HCT116 (cell line): ENCODE data around the gene GPX7. TPM values are rescaled to one million over a fixed set of nuclear protein-coding genes. Genes with fewer than 3 reads are reported as not detected.

ENCODE experiments used
- ATAC-seq: fragments of 200-7000 bp; cut with Tn5 transposase; 2 replicates; pipeline ENCODE4 v1.9.1; 2020; ENCODE audit warnings: mild to moderate bottlenecking, moderate library complexity
- BruUV-seq: library from RNA; stranded (reverse); fragments of 400-500 nt; replicated peaks from 2 replicates; lab custom pipeline; 2021; lab: Mats Ljungman, UMichigan
- CTCF ChIA-PET: fragments of 300-600 bp; sonication (Branson Sonifier 250); formaldehyde crosslinking; loops from one replicate; lab custom pipeline; 2021; ENCODE audit warnings: antibody characterized with exemption; lab: Charles Lee
- POLR2A ChIA-PET: fragments of 300-600, 350-600 bp; sonication (Branson Sonifier 250); formaldehyde crosslinking; loops from one replicate; lab custom pipeline; 2021; ENCODE audit warnings: antibody characterized with exemption; lab: Charles Lee
- RAD21 ChIA-PET, 2 experiments: fragments of 300-600 bp; sonication (Branson Sonifier 250); formaldehyde crosslinking; loops; one replicate each; lab custom pipeline; 2023; ENCODE audit warnings: low total read pairs in 2 of 2; ENCODE audit not compliant: uncharacterized antibody in 2 of 2, unreplicated experiment in 2 of 2, low non-redundant PET in 1 of 2; lab: Charles Lee
- DNase-seq: peaks from one replicate; pipeline ENCODE4 v3.0.0-alpha.2; 2010; ENCODE audit warnings: low read depth, low spot score
- H2AFZ ChIP-seq: fragments of 200-600 bp; shearing (Covaris generic), sonication (generic); 2 replicates; pipeline ENCODE4 v1.6.1; 2017; ENCODE audit warnings: low read depth, mixed run types, mixed read lengths, antibody characterized with exemption, low read length; ENCODE audit not compliant: poor library complexity, severe bottlenecking
- H3K27ac ChIP-seq: 2 replicates; pipeline ENCODE4 v1.5.1; 2012; ENCODE audit warnings: low read depth, low read length
- H3K27me3 ChIP-seq: fragments of 200-600 bp; sonication (generic); 2 replicates; pipeline ENCODE4 v1.6.1; 2016; ENCODE audit warnings: mixed run types, low read length, mixed read lengths; ENCODE audit not compliant: insufficient read depth
- H3K36me3 ChIP-seq, 2 experiments: fragments of 200-500 bp in 1 of 2; fragments of 200-600 bp in 1 of 2; sonication (Bioruptor generic) in 1 of 2; sonication (generic) in 1 of 2; 2 replicates each; pipeline versions ENCODE4 v1.5.1 to v1.6.1; 2014 to 2016; ENCODE audit warnings: low read length in 2 of 2, inconsistent platforms in 1 of 2, mixed read lengths in 1 of 2, mixed run types in 1 of 2; ENCODE audit not compliant: insufficient read depth in 2 of 2, control insufficient read depth in 1 of 2
- H3K4me1 ChIP-seq, 2 experiments: fragments of 200-600 bp in 1 of 2; sonication (generic) in 1 of 2; 2 replicates each; pipeline versions ENCODE4 v1.5.1 to v1.6.1; 2012 to 2017; ENCODE audit warnings: low read length in 2 of 2, inconsistent platforms in 1 of 2, mild to moderate bottlenecking in 1 of 2, mixed read lengths in 1 of 2, mixed run types in 1 of 2, moderate library complexity in 1 of 2; ENCODE audit not compliant: insufficient read depth in 2 of 2, control insufficient read depth in 1 of 2
- H3K4me2 ChIP-seq: fragments of 200-600 bp; sonication (generic); 2 replicates; pipeline ENCODE4 v1.6.1; 2017; ENCODE audit warnings: mixed run types, low read length, mixed read lengths
- H3K4me3 ChIP-seq, 2 experiments: fragments of 200-600 bp in 1 of 2; sonication (generic) in 1 of 2; replicated peaks in 1 of 2; 2 replicates each; pipeline ENCODE4 v1.5.1; 2011 to 2016; ENCODE audit warnings: low read length in 2 of 2, control low read depth in 1 of 2, low read depth in 1 of 2, mild to moderate bottlenecking in 1 of 2, mixed read lengths in 1 of 2, mixed run types in 1 of 2
- H3K79me2 ChIP-seq: fragments of 200-600 bp; sonication (generic); 2 replicates; pipeline ENCODE4 v1.6.1; 2017; ENCODE audit warnings: mild to moderate bottlenecking, mixed run types, low read length, moderate library complexity, mixed read lengths; ENCODE audit not compliant: insufficient read depth
- H3K9ac ChIP-seq: fragments of 200-600 bp; sonication (generic); 2 replicates; pipeline ENCODE4 v1.6.1; 2016; ENCODE audit warnings: low read length, mixed read lengths
- H3K9me2 ChIP-seq: fragments of 200-600 bp; sonication (generic), shearing (Covaris generic); 2 replicates; pipeline ENCODE4 v1.6.1; 2017; ENCODE audit warnings: mixed run types, mild to moderate bottlenecking, moderate library complexity; ENCODE audit not compliant: insufficient read depth
- H3K9me3 ChIP-seq, 2 experiments: fragments of 200-500 bp in 1 of 2; fragments of 200-600 bp in 1 of 2; sonication (Bioruptor generic) in 1 of 2; sonication (generic) in 1 of 2; 2 replicates each; pipeline ENCODE4 v1.6.1; 2014 to 2017; ENCODE audit warnings: low read length in 2 of 2, mixed read lengths in 2 of 2, inconsistent platforms in 1 of 2, low read depth in 1 of 2, mild to moderate bottlenecking in 1 of 2, mixed run types in 1 of 2, moderate library complexity in 1 of 2; ENCODE audit not compliant: control insufficient read depth in 1 of 2, insufficient read depth in 1 of 2
- H4K20me1 ChIP-seq: fragments of 200-600 bp; sonication (generic), shearing (Covaris generic); 2 replicates; pipeline ENCODE4 v1.6.1; 2017; ENCODE audit warnings: mixed run types, mild to moderate bottlenecking, moderate library complexity; ENCODE audit not compliant: insufficient read depth
- CBX3 ChIP-seq: IDR thresholded peaks from 2 replicates; pipeline ENCODE4 v1.6.1; 2012; ENCODE audit warnings: low read depth
- CEBPB ChIP-seq: IDR thresholded peaks from 2 replicates; pipeline ENCODE4 v1.6.1; 2012; ENCODE audit warnings: low read depth
- ELF1 ChIP-seq: IDR thresholded peaks from 2 replicates; pipeline ENCODE4 v1.6.1; 2012; ENCODE audit warnings: low read depth, borderline replicate concordance
- EZH2 ChIP-seq: fragments of 200-600 bp; sonication (generic); IDR thresholded peaks from 2 replicates; pipeline ENCODE4 v1.6.1; 2017; ENCODE audit warnings: antibody characterized with exemption, mixed run types
- EZH2phosphoT487 ChIP-seq: fragments of 200-600 bp; IDR thresholded peaks from 2 replicates; pipeline ENCODE4 v1.6.1; 2018; ENCODE audit warnings: antibody characterized with exemption, borderline replicate concordance
- RAD21 ChIP-seq: IDR thresholded peaks from 2 replicates; pipeline ENCODE4 v1.6.1; 2012; ENCODE audit warnings: low read depth, mild to moderate bottlenecking
- YY1 ChIP-seq: IDR thresholded peaks from 2 replicates; pipeline ENCODE4 v1.6.1; 2011; ENCODE audit warnings: low read length, low read depth, moderate library complexity, mild to moderate bottlenecking; ENCODE audit not compliant: insufficient replicate concordance; ENCODE audit errors: extremely low read depth
- ZNF274 ChIP-seq: fragments of 200-500 bp; sonication (Bioruptor generic); IDR thresholded peaks from 2 replicates; pipeline ENCODE4 v1.6.1; 2014; ENCODE audit warnings: mild to moderate bottlenecking, low read depth, low read length, inconsistent platforms
- intact Hi-C: fragments of 100-400 bp; cut with micrococcal nuclease; formaldehyde crosslinking; loops from 2 replicates; pipeline ENCODE4 v1.10.0; 2022
- total RNA-seq: library from RNA; stranded (reverse); gene quantifications from one replicate; pipeline ENCODE4 v1.2.1, GENCODE V29; 2021; ENCODE audit not compliant: unreplicated experiment
- TF ChIP-seq, protein P1 (sequence below), 3 experiments: fragments of 200-600 bp in 1 of 3; sonication (generic) in 1 of 3; IDR thresholded peaks in 2 of 3; conservative IDR thresholded peaks in 1 of 3; 2 replicates each; pipeline ENCODE4 v1.5.1; 2012 to 2017; ENCODE audit warnings: low read depth in 2 of 3, low read length in 2 of 3, antibody characterized with exemption in 1 of 3, borderline replicate concordance in 1 of 3, control low read depth in 1 of 3, mild to moderate bottlenecking in 1 of 3, mixed read lengths in 1 of 3, mixed run types in 1 of 3, moderate library complexity in 1 of 3; ENCODE audit not compliant: insufficient read depth in 1 of 3
- TF ChIP-seq, protein P2 (sequence below): IDR thresholded peaks from 2 replicates; pipeline ENCODE4 v1.6.1; 2011; ENCODE audit warnings: mild to moderate bottlenecking, low read length, moderate library complexity; ENCODE audit not compliant: insufficient replicate concordance; ENCODE audit errors: extremely low read depth

Gene GPX7
- total RNA-seq, 1 experiment from 2014 or later, result not detected

DNA sequence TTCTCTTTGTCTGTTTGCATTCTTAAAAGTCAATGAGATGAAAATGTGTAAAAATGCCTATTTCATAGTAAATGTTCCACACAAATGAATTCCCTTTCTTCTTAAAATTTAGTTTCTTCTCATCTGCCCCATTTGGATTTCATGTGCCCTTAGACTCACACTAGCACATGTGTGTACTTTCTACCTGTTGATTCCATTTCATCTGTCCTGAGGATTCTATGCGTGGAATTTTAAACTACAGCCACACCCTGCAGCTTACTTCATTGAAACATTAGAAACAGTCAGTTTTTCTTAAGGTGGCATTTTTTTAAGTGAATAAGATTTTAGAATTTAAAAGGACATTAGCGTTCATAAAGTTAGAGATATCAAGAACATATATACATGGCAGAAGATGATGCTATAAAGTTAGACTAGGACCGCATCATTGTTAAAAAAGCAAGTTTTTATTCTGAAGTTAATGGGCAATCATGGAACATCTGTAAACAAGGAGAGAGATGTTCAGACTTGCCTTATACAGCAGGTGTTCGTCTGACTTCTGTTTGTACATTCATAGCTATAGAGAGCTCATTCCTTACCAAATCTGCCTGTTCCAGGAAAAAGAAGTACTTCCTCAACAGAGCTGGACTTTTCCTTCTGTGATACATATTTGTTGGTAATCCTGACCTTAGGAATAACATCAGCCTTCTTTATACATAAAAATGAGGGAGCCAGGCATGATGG lies 45.4 kb upstream of the GPX7 start:
- DNase-seq (no peak), ATAC-seq (no peak)
- peaks cover 11% of the 10 kb centered on the region for H3K79me2 ChIP-seq
- H3K4me1 ChIP-seq, result peaks cover 3 to 17% of the 10 kb centered on the region in 2 experiments; a peak in 2 of 4 replicates
- H3K9me2 ChIP-seq, result no peaks in the 10 kb centered on the region
- CTCF ChIA-PET, result no interaction called here
- no peak overlapping the region; the same call in 1 of the 2 replicates for H3K4me2 ChIP-seq
- POLR2A ChIA-PET, result interaction anchor here (1.2 to 1.4 kb wide), 2 partner anchors 11 to 17 kb away, joined by 3 to 4 read pairs; no protein-coding TSS in a partner anchor
- H3K27ac ChIP-seq, result no peak overlapping the region
- intact Hi-C loops, result no loop called here
- H4K20me1 ChIP-seq, result no peaks in the 10 kb centered on the region
- H3K9ac ChIP-seq, result no peak overlapping the region
- no peaks in the 10 kb centered on the region for H3K9me3 ChIP-seq
- H3K27me3 ChIP-seq, result no peaks in the 10 kb centered on the region
- H3K4me3 ChIP-seq, result no peak overlapping the region
- no peaks in the 10 kb centered on the region for H3K36me3 ChIP-seq
- TF ChIP-seq ELF1 (no peak), EZH2 (no peak), ZNF274 (no peak), CEBPB (no peak), EZH2phosphoT487 (no peak)
- RAD21 ChIA-PET, result no interaction called here
- H2AFZ ChIP-seq, result no peak overlapping the region
- no TSS peak for BruUV-seq

DNA sequence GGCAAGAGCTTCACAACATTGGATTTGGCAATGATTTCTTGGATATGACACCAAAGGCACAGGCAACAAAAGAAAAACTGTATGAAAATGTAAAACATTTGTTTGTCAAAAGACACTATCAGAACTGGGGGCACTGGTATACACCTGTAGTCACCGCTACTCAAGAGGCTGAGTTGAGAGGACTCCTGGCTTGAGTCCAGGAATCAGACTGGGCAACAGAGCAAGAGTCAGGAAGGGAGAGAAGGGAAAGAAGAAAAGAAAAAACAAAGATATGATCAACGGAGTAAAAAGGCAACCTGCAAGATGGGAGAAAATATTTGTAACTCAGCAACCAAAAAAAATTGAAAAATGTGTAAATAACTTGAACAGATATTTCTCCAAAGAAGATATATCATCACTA lies 43.2 kb upstream of the GPX7 start:
- DNase-seq, result no peak
- TF ChIP-seq, protein P1, sequence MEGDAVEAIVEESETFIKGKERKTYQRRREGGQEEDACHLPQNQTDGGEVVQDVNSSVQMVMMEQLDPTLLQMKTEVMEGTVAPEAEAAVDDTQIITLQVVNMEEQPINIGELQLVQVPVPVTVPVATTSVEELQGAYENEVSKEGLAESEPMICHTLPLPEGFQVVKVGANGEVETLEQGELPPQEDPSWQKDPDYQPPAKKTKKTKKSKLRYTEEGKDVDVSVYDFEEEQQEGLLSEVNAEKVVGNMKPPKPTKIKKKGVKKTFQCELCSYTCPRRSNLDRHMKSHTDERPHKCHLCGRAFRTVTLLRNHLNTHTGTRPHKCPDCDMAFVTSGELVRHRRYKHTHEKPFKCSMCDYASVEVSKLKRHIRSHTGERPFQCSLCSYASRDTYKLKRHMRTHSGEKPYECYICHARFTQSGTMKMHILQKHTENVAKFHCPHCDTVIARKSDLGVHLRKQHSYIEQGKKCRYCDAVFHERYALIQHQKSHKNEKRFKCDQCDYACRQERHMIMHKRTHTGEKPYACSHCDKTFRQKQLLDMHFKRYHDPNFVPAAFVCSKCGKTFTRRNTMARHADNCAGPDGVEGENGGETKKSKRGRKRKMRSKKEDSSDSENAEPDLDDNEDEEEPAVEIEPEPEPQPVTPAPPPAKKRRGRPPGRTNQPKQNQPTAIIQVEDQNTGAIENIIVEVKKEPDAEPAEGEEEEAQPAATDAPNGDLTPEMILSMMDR (IDR thresholded peaks at IDR 0.05 in 2 of 3, conservative IDR thresholded peaks at IDR 0.05 in 1 of 3; ENCODE audit: borderline replicate concordance in 1 of 3, insufficient read depth in 1 of 3, low read depth in 2 of 3, low read length in 2 of 3), result no peak
- TF ChIP-seq, protein P2, sequence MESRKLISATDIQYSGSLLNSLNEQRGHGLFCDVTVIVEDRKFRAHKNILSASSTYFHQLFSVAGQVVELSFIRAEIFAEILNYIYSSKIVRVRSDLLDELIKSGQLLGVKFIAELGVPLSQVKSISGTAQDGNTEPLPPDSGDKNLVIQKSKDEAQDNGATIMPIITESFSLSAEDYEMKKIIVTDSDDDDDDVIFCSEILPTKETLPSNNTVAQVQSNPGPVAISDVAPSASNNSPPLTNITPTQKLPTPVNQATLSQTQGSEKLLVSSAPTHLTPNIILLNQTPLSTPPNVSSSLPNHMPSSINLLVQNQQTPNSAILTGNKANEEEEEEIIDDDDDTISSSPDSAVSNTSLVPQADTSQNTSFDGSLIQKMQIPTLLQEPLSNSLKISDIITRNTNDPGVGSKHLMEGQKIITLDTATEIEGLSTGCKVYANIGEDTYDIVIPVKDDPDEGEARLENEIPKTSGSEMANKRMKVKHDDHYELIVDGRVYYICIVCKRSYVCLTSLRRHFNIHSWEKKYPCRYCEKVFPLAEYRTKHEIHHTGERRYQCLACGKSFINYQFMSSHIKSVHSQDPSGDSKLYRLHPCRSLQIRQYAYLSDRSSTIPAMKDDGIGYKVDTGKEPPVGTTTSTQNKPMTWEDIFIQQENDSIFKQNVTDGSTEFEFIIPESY, result no peak
- TF ChIP-seq YY1 (no peak), CBX3 (no peak), RAD21 (no peak)
- H3K4me2 ChIP-seq, result no peak overlapping the region
- H3K4me1 ChIP-seq, result peaks cover 2 to 10% of the 10 kb centered on the region in 2 experiments; a peak in 1 of 4 replicates
- ChIA-PET CTCF (no interaction called here), RAD21 (no interaction called here), POLR2A (no interaction called here)
- H3K79me2 ChIP-seq, result no peaks in the 10 kb centered on the region
- H2AFZ ChIP-seq, result no peak overlapping the region
- no peaks in the 10 kb centered on the region for H3K36me3 ChIP-seq
- H3K27me3 ChIP-seq, result no peaks in the 10 kb centered on the region
- H3K9me3 ChIP-seq, result no peaks in the 10 kb centered on the region
- H3K4me3 ChIP-seq, result no peak overlapping the region
- H3K27ac ChIP-seq, result no peak overlapping the region
- no peaks in the 10 kb centered on the region for H3K9me2 ChIP-seq
- H3K9ac ChIP-seq, result no peak overlapping the region
- H4K20me1 ChIP-seq, result no peaks in the 10 kb centered on the region
- BruUV-seq, result no TSS peak
- ATAC-seq, result no peak
- intact Hi-C loops, result no loop called here
